ENCODE measurements around the gene TMEM132D. TPM values are rescaled to one million over a fixed set of nuclear protein-coding genes. Genes with fewer than 3 reads are reported as not detected.

TMEM132D gene
- total and polyA plus RNA-seq, 2 of the 8 experiments (the other 6 are each of a cell fraction or from before 2014, with no cell fraction given): 3.5 to 10.1 TPM

GRCh38 chr12:129885287-129885686 lies 18.5 kb downstream of the TMEM132D start:
- no peak overlapping the region for H2BK15ac ChIP-seq (ENCODE audit: low read length)

More at GRCh38 chr12:129885287-129885686, 18.5 kb downstream of the TMEM132D start:
- no peaks in the 10 kb centered on the region for H3K9me3 ChIP-seq (ENCODE audit: insufficient read depth in 2 of 2, low read depth in 1 of 2, low read length in 1 of 2)
- DNase-seq (ENCODE audit: low read depth in 1 of 2, low spot score in 2 of 2) (no peak), FAIRE-seq (no peak)
- peaks cover 0 to 3% (median 1%) of the 10 kb centered on the region in 4 experiments; a peak in 2 of 7 replicates for H3K4me1 ChIP-seq (replicated peaks in 1 of 4; ENCODE audit: control insufficient read depth in 3 of 4, insufficient read depth in 4 of 4, low read length in 3 of 4)
- ChIA-PET POLR2A (ENCODE audit: partially characterized antibody) (no interaction called here), CTCF (ENCODE audit: partially characterized antibody) (no interaction called here)
- H4K20me1 ChIP-seq (replicated peaks in 1 of 2; ENCODE audit: control insufficient read depth in 1 of 2, insufficient read depth in 2 of 2, low read length in 2 of 2): no peaks in the 10 kb centered on the region
- no peaks in the 10 kb centered on the region for H3K36me3 ChIP-seq (ENCODE audit: control insufficient read depth in 2 of 4, insufficient read depth in 4 of 4, low read length in 3 of 4)
- no peak overlapping the region for H3K18ac ChIP-seq (ENCODE audit: extremely low read depth, low read length)
- no peak overlapping the region for H3K4me3 ChIP-seq (ENCODE audit: extremely low read depth in 1 of 4, insufficient read depth in 2 of 4, low read depth in 3 of 4, low read length in 4 of 4)
- H3K27me3 ChIP-seq (replicated peaks in 1 of 4; ENCODE audit: control insufficient read depth in 3 of 4, extremely low read depth in 1 of 4, insufficient read depth in 3 of 4, low read length in 3 of 4): no peaks in the 10 kb centered on the region
- no peak overlapping the region for H2AK5ac ChIP-seq (ENCODE audit: low read depth, low read length)
- no peak overlapping the region for H3K23ac ChIP-seq (ENCODE audit: insufficient read length)
- 27% methylated on average over 3 of the region's 3 CpGs; no CpG with 5 or more reads in 1 of the 2 experiments for WGBS, 2 experiments (ENCODE audit: extremely low coverage in 1 of 2, insufficient coverage in 1 of 2, insufficient read length in 1 of 2, insufficient replicate concordance in 2 of 2, low coverage in 1 of 2, low lambda C conversion rate in 2 of 2, missing lambda C conversion rate in 1 of 2)
- H3K4ac ChIP-seq (replicated peaks; ENCODE audit: insufficient read length, low read depth, low read length): no peak overlapping the region
- H3K56ac ChIP-seq (replicated peaks; ENCODE audit: insufficient read length, low read depth, low read length): no peak overlapping the region
- no peak overlapping the region for H4K91ac ChIP-seq (replicated peaks; ENCODE audit: insufficient read length, low read length)
- H3K27ac ChIP-seq (ENCODE audit: low read depth, low read length): no peak overlapping the region
- H3K79me1 ChIP-seq (ENCODE audit: low read depth, low read length): no peaks in the 10 kb centered on the region; the same call in 1 of the 2 replicates
- no peak for TF ChIP-seq MAX (IDR thresholded peaks at IDR 0.05)
- TF ChIP-seq FOSL1 (IDR thresholded peaks at IDR 0.05; ENCODE audit: insufficient read depth, low read depth, low read length): no peak
- TF ChIP-seq ZNF274 (IDR thresholded peaks at IDR 0.05; ENCODE audit: borderline replicate concordance, extremely low read depth, low read length): no peak
- no peak for TF ChIP-seq ATF2 (IDR thresholded peaks at IDR 0.05; ENCODE audit: low read length)
- no peak for TF ChIP-seq E2F6 (IDR thresholded peaks at IDR 0.05)
- TF ChIP-seq KDM1A (IDR thresholded peaks at IDR 0.05; ENCODE audit: borderline replicate concordance, low read length): no peak
- no peak for TF ChIP-seq GABPA (IDR thresholded peaks at IDR 0.05; ENCODE audit: borderline replicate concordance, insufficient read depth, low read length)
- no peak for TF ChIP-seq HDAC2 (IDR thresholded peaks at IDR 0.05; ENCODE audit: borderline replicate concordance in 1 of 2, low read depth in 2 of 2, low read length in 2 of 2)
- TF ChIP-seq YY1 (IDR thresholded peaks at IDR 0.05; ENCODE audit: low read depth, low read length): no peak
- H2BK5ac ChIP-seq (ENCODE audit: low read depth, low read length): no peak overlapping the region
- H3K9ac ChIP-seq (replicated peaks in 1 of 4; ENCODE audit: extremely low read depth in 1 of 4, low read depth in 3 of 4, low read length in 3 of 4): no peak overlapping the region
- no peak overlapping the region for H3K4me2 ChIP-seq (ENCODE audit: insufficient read depth in 1 of 2, low read depth in 2 of 2, low read length in 2 of 2)
- H2BK12ac ChIP-seq (ENCODE audit: low read depth, low read length): no peak overlapping the region
- H3K23me2 ChIP-seq (ENCODE audit: low read depth, low read length): no peaks in the 10 kb centered on the region
- H3K79me2 ChIP-seq (ENCODE audit: control insufficient read depth in 1 of 2, insufficient read depth in 2 of 2, low read length in 2 of 2): peaks cover 0 to 67% of the 10 kb centered on the region in 2 experiments; a peak in 2 of 4 replicates
- H2BK20ac ChIP-seq (ENCODE audit: low read length): no peak overlapping the region
- H2BK120ac ChIP-seq (replicated peaks; ENCODE audit: low read depth, low read length): no peak overlapping the region
- no peak overlapping the region for H3K14ac ChIP-seq (ENCODE audit: insufficient read length)
- H4K5ac ChIP-seq (ENCODE audit: insufficient read length, low read depth, low read length): no peak overlapping the region
- H2AFZ ChIP-seq (ENCODE audit: low read length): no peak overlapping the region
- H4K8ac ChIP-seq (ENCODE audit: extremely low read depth, insufficient read depth, low read length): no peak overlapping the region

All from H1 (cell line).